Ectodermal cell (in vitro differentiated cells): Measurements from ENCODE around the gene SUGCT.
"Not testable (repeated sequence)": the region's sequence is repeated elsewhere in the genome, so short reads cannot be mapped to it uniquely, and the experiment has no call there.

Experiments
- H3K27ac ChIP-seq: 2 replicates; pipeline ENCODE4 v1.7.0; 2013; ENCODE audit warnings: mild to moderate bottlenecking, low read depth, low read length; ENCODE audit not compliant: insufficient read depth, poor library complexity, severe bottlenecking
- H3K27me3 ChIP-seq: 2 replicates; pipeline ENCODE4 v1.7.0; 2013; ENCODE audit warnings: mild to moderate bottlenecking, low read length; ENCODE audit not compliant: insufficient read depth, control insufficient read depth, poor library complexity, severe bottlenecking
- H3K36me3 ChIP-seq: one replicate; pipeline ENCODE4 v1.7.0; 2013; ENCODE audit warnings: low read length; ENCODE audit not compliant: control insufficient read depth, insufficient read depth
- H3K4me1 ChIP-seq: one replicate; pipeline ENCODE4 v1.7.0; 2013; ENCODE audit warnings: low read length; ENCODE audit not compliant: control insufficient read depth, insufficient read depth
- H3K4me3 ChIP-seq: 2 replicates; pipeline ENCODE4 v1.7.0; 2013; ENCODE audit warnings: low read depth, low read length, control low read depth; ENCODE audit not compliant: insufficient read depth
- H3K9me3 ChIP-seq: 2 replicates; pipeline ENCODE4 v1.7.0; 2013; ENCODE audit warnings: mild to moderate bottlenecking, low read length, moderate library complexity; ENCODE audit not compliant: control insufficient read depth
- WGBS, 2 experiments: methylation state at CpG; one replicate each; pipeline ENCODE4 v1.1.7; 2013; ENCODE audit warnings: missing lambda C conversion rate in 2 of 2; 5-methylcytosine and 5-hydroxymethylcytosine counted together

The SUGCT gene

DNA sequence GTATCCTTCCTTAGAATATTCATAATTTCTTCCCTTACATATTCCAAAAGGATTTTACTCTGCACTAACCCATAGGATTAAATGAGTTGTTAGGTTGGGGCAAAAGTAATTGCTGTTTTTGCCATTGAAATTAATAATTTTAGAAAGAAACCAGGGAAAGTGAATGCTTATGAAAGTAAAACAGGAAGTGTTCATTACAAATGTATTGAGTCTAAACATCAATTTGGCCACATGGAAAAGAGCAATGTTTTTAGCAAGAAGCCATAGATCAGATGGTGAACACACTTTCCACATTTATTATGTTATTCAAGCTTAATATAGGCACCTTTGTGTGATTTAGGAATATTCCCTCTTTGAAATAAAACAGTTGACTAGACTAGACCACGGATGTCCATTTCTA, 102.9 kb downstream of the SUGCT start:
- 100% methylated on average over 1 of the region's 1 CpG for WGBS, 2 experiments
- H3K27ac ChIP-seq = no peak overlapping the region
- no peak overlapping the region for H3K4me3 ChIP-seq

DNA sequence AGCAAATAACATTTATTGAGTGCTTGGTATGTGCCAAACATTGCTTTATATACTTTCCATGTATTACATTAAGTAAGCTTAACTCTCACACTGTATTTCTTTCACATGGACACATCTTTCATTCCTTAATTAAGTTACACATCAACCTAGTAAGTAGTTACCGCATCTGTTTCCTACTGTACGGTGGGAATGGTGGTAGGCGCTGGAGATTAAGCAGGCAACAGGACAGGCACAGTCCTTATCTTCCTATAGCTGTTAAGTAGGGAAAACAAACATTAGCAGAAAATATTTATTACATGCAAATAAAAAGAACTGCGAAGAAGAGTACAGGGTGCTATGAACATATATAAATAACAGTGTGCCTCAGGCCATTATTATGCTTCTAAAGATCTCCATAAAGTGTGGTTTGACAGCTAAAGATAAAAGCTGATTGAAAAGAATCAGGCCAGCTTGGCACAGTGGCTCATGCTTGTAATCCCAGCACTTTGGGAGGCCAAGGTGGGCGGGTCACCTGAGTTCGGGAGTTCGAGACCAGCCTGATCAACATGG, 105.0 kb downstream of the SUGCT start:
- Histone ChIP-seq H3K4me3 (no peak overlapping the region), H3K36me3 (no peaks in the 10 kb centered on the region), H3K4me1 (no peaks in the 10 kb centered on the region), H3K27me3 (no peaks in the 10 kb centered on the region), H3K9me3 (no peaks in the 10 kb centered on the region), H3K27ac (no peak overlapping the region)
- WGBS, 2 experiments = 94 to 98% methylated on average over 6 to 7 of the region's 7 CpGs

More for the DNA sequence above, 102.9 kb downstream of the SUGCT start:
- no peaks in the 10 kb centered on the region for H3K27me3 ChIP-seq
- H3K4me1 ChIP-seq = no peaks in the 10 kb centered on the region
- H3K9me3 ChIP-seq = no peaks in the 10 kb centered on the region
- H3K36me3 ChIP-seq = no peaks in the 10 kb centered on the region

- 89% methylated on average over 1 of the region's 1 CpG; no CpG with 5 or more reads in 1 of the 2 experiments for WGBS, 2 experiments
- Histone ChIP-seq H3K4me1 (no peaks in the 10 kb centered on the region), H3K27me3 (no peaks in the 10 kb centered on the region), H3K27ac (no peak overlapping the region), H3K9me3 (no peaks in the 10 kb centered on the region), H3K36me3 (no peaks in the 10 kb centered on the region), H3K4me3 (no peak overlapping the region)
Measured at GRCh38 chr7:40243076-40243475, 108.3 kb downstream of the SUGCT start.

GRCh38 chr7:40244226-40244625, 109.4 kb downstream of the SUGCT start:
- Histone ChIP-seq H3K4me3 (no peak overlapping the region), H3K9me3 (no peaks in the 10 kb centered on the region), H3K27ac (no peak overlapping the region), H3K27me3 (no peaks in the 10 kb centered on the region), H3K36me3 (no peaks in the 10 kb centered on the region), H3K4me1 (no peaks in the 10 kb centered on the region)
- 73 to 79% methylated on average over 4 of the region's 4 CpGs for WGBS, 2 experiments

GRCh38 chr7:40248681-40249080, 113.9 kb downstream of the SUGCT start:
- 67 to 77% methylated on average over 6 to 7 of the region's 8 CpGs for WGBS, 2 experiments
- Histone ChIP-seq H3K4me3 (no peak overlapping the region), H3K36me3 (no peaks in the 10 kb centered on the region), H3K27me3 (no peaks in the 10 kb centered on the region), H3K4me1 (no peaks in the 10 kb centered on the region), H3K27ac (no peak overlapping the region), H3K9me3 (no peaks in the 10 kb centered on the region)

- H3K4me1 ChIP-seq, H3K27ac ChIP-seq, H3K4me3 ChIP-seq, H3K27me3 ChIP-seq, H3K36me3 ChIP-seq, H3K9me3 ChIP-seq: not testable (repeated sequence)
- WGBS, 2 experiments = 88 to 95% methylated on average over 11 of the region's 11 CpGs
Measured at GRCh38 chr7:40253444-40253843, 118.6 kb downstream of the SUGCT start.

DNA sequence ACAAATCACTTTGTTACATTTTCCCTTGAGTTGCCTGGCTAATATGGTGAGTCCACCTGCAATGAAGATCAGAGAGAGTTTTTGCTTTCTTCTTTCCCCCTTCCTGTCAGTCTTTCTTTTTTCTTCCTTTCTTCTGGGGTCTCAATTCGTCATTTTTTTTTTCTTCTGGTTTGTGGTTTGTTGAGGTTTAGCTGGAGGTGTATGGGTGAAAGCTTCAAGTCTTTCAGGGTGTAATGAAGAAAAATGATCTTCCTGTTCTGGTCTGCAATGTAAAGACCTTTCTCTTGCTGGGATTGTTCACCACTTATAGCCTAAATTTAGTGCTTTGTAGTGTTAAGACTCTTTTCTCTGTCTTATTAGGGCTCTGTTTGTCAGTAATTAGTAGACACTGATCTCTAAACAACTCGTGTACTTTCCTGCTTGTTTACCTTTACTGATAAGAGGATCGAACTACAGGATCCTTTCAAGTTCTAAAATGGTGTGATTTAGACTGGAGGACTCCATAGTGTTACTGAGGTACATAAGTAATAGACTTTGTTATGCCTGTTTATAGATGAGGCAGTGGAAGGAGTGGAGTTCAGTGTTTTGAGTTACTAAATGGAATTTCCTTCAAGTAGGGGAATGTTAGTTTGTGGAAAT, 129.1 kb downstream of the SUGCT start:
- no peaks in the 10 kb centered on the region for H3K9me3 ChIP-seq
- H3K4me1 ChIP-seq = no peaks in the 10 kb centered on the region
- no peaks in the 10 kb centered on the region for H3K36me3 ChIP-seq
- H3K4me3 ChIP-seq = no peak overlapping the region
- WGBS, 2 experiments = 76 to 79% methylated on average over 2 to 3 of the region's 3 CpGs
- no peak overlapping the region for H3K27ac ChIP-seq
- no peaks in the 10 kb centered on the region for H3K27me3 ChIP-seq

DNA sequence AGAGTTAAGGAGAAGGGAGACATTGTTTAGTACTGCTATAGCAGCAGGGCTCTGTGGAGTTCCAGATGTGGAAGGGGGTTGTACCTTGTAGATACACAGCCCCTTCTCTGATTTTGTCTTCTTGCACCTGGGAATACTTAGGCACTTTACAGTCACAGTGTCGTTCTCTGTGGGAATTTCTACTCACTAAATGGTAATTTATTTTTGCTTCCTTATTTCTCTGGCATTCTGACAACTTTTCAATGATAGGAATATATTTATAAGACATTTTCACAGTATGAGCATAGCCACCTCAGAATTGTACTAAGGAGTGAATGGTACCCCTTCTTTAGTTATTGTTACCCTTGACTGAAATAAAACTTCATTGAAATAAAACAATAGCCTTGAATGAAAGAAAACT, 132.8 kb downstream of the SUGCT start:
- H3K4me3 ChIP-seq = no peak overlapping the region
- H3K4me1 ChIP-seq = no peaks in the 10 kb centered on the region
- H3K27me3 ChIP-seq = no peaks in the 10 kb centered on the region
- WGBS, 2 experiments = 100% methylated on average over 1 of the region's 1 CpG; no CpG with 5 or more reads in 1 of the 2 experiments
- no peaks in the 10 kb centered on the region for H3K9me3 ChIP-seq
- H3K36me3 ChIP-seq = no peaks in the 10 kb centered on the region
- no peak overlapping the region for H3K27ac ChIP-seq

- not testable (repeated sequence) for H3K4me3 ChIP-seq, H3K27me3 ChIP-seq, H3K36me3 ChIP-seq, H3K9me3 ChIP-seq, H3K27ac ChIP-seq, H3K4me1 ChIP-seq
- WGBS, 2 experiments = 96 to 97% methylated on average over 5 of the region's 5 CpGs
Measured at GRCh38 chr7:40268810-40269209, 134.0 kb downstream of the SUGCT start.

- Histone ChIP-seq H3K27me3 (no peaks in the 10 kb centered on the region), H3K9me3 (no peaks in the 10 kb centered on the region), H3K36me3 (no peaks in the 10 kb centered on the region), H3K27ac (no peak overlapping the region), H3K4me1 (no peaks in the 10 kb centered on the region), H3K4me3 (no peak overlapping the region)
- 93 to 95% methylated on average over 2 of the region's 2 CpGs for WGBS, 2 experiments
Measured at GRCh38 chr7:40276061-40276460, 141.3 kb downstream of the SUGCT start.
